Dedifferentiated amniotic fluid mesenchymal stem cell (primary cell): ENCODE data around the gene PRKACA.
"Not testable (repeated sequence)": the region's sequence is repeated elsewhere in the genome, so short reads cannot be mapped to it uniquely, and the experiment has no call there.

Experiments used
- DNase-seq: peaks from one replicate; pipeline ENCODE4 v3.0.0-alpha.2; 2016; ENCODE audit errors: extremely low spot score

PRKACA gene

DNA sequence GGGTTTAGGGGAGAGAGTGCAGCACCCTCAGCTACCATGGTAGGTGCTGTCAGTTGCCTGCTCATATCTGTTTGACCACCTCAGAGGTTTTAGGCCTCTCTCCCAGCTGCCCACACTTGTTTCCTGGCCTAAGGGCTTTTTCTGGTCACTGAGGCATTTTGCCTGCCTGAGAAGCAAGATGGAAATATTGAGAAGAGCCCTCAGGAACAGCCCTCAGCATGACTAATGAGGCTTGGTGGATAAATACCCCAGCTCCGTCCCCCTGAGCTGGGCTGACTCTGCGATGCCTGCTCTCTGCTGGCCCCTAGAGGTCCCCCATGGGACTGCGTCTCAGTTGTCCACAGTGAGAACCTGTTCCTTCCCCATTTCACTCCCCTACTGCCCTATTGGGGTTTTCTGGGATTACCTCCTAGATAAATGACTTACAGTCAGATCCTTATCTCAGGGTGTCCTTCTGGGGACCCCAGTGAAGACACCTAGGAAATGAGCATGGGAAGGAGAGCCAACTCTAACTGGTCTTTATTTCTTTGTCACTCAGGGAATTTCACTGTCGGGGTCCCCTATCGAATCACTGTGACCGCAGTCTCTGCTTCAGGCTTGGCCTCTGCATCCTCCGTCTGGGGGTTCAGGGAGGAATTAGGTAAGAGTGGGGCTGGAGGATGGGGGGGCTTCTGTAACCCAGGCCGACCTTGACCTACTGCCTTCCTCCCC lies 69.0 kb downstream of the PRKACA start:
- DNase-seq: no peak

- DNase-seq: not testable (repeated sequence)
Observed at GRCh38 chr19:14047866-14048265, 69.7 kb downstream of the PRKACA start.

GRCh38 chr19:14042659-14043608 lies 74.6 kb downstream of the PRKACA start:
- peak; percentile 77 for DNase-seq
